ENCODE data around the gene PDE11A. TPM values are rescaled to one million over a fixed set of nuclear protein-coding genes. Genes with fewer than 3 reads are reported as not detected.

Gene PDE11A
- total RNA-seq, 1 donor from 2014 or later: not detected

DNA sequence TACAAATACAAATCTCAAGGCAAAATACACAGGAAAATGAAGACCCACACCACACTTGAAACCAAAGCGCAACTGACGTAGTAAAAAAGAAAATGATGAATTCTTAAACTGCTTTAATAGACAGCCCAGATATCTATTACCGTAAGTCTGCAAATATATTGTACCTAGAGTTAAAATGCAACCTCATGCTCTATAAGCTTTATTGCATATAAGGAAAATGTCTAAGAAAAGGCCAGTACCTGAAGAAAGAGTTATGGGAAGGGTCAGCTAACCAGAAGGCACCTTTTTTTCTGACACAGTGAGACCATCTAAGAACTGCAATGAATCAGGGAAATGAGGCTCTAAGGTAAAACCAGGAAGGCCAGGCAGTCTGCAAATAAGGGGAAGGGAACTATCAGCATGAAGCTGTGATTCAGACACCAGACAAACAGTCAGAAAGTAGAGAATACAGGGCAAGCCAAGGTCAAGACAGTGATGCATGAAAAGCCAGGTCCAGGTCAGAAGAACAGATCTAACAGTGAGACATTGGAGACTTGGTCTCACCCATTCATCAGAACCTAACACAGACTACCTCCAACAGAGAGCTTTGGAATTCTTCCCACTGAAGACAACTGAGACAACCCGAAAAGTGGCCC is 46.9 kb downstream of the PDE11A start:
- intact Hi-C loops (cut with micrococcal nuclease): no loop called here
- DNase-seq (ENCODE audit: low spot score): no peak
- Mint-ChIP-seq H3K27ac (no peak overlapping the region), H3K27me3 (ENCODE audit: insufficient read depth) (peaks cover 8% of the 10 kb centered on the region), H3K4me3 (no peak overlapping the region), H3K36me3 (ENCODE audit: low read depth) (no peaks in the 10 kb centered on the region), H3K4me1 (ENCODE audit: low read depth) (no peaks in the 10 kb centered on the region), H3K9me3 (no peaks in the 10 kb centered on the region)

DNA sequence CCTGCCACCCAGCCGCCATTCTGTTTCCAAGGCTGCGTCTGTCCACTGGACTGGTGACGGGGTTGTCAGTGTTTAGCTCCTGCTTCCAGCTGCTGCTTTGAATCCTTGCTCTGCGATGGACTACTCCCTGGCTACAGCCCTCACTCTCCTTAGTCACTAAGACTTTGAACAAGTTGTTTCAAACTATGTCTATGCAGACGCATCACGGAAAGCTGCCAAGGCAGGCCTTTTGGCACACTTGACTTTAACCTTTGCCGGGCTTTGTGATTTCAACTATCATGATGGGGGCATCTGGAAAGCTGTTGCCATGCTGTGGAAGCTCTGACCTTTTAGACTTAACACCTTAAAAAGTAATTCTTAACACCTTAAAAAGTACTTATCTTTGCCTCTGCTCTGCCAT is 54.4 kb downstream of the PDE11A start:
- intact Hi-C loops (cut with micrococcal nuclease): loop anchor here (1.0 kb wide), 1 partner anchor 46 kb away; no protein-coding TSS in a partner anchor
- Mint-ChIP-seq H3K27ac (no peak overlapping the region), H3K9me3 (no peaks in the 10 kb centered on the region), H3K4me1 (ENCODE audit: low read depth) (no peaks in the 10 kb centered on the region), H3K4me3 (no peak overlapping the region), H3K36me3 (ENCODE audit: low read depth) (no peaks in the 10 kb centered on the region), H3K27me3 (ENCODE audit: insufficient read depth) (no peaks in the 10 kb centered on the region)
- no peak for DNase-seq (ENCODE audit: low spot score)

DNA sequence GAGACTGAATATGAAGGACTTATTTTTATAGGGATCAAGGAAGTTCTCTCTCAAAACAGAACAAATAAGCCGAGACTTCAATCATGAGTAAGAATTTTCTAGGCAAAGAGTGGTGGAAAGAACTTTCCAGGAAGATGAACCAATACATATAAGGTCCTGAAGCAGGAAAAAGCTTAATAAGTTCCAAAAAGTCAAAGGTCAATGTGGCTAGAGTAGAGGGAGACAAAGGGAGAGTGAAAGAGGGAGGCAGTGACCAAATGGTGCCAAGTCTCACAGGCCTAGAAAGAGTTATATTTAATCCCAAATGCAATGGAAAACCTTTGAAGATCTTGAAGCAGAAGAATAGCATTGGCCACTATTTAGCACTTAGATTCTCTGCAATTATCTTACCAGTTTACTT is 56.0 kb downstream of the PDE11A start:
- Mint-ChIP-seq H3K27me3 (ENCODE audit: insufficient read depth) (no peaks in the 10 kb centered on the region), H3K27ac (no peak overlapping the region), H3K4me3 (no peak overlapping the region), H3K4me1 (ENCODE audit: low read depth) (no peaks in the 10 kb centered on the region), H3K9me3 (no peaks in the 10 kb centered on the region), H3K36me3 (ENCODE audit: low read depth) (no peaks in the 10 kb centered on the region)
- no peak for DNase-seq (ENCODE audit: low spot score)
- intact Hi-C loops (cut with micrococcal nuclease): no loop called here

DNA sequence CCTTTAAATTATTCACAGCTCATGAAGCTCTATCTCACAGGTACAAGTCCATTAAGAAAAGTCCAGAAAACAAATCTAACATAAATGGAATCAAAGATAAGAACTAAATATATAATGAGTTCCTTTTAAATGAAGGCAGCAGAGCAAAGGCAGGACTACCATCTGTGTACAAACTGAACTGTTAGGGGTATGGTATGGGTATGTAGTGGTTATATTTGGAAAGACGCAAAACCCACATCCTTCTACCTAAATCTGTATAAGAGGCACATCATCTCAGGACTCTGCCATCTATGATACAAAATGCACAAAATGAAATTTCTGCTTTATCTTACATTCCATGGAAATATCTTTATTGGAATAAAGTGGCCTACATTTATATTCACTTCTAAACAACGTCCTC is 59.9 kb downstream of the PDE11A start:
- no peak overlapping the region for H3K27ac Mint-ChIP-seq
- H3K27me3 Mint-ChIP-seq (ENCODE audit: insufficient read depth): peaks cover 3% of the 10 kb centered on the region
- DNase-seq (ENCODE audit: low spot score): no peak
- intact Hi-C loops (cut with micrococcal nuclease): no loop called here
- no peaks in the 10 kb centered on the region for H3K36me3 Mint-ChIP-seq (ENCODE audit: low read depth)
- H3K4me3 Mint-ChIP-seq: no peak overlapping the region
- H3K4me1 Mint-ChIP-seq (ENCODE audit: low read depth): no peaks in the 10 kb centered on the region
- H3K9me3 Mint-ChIP-seq: no peaks in the 10 kb centered on the region

DNA sequence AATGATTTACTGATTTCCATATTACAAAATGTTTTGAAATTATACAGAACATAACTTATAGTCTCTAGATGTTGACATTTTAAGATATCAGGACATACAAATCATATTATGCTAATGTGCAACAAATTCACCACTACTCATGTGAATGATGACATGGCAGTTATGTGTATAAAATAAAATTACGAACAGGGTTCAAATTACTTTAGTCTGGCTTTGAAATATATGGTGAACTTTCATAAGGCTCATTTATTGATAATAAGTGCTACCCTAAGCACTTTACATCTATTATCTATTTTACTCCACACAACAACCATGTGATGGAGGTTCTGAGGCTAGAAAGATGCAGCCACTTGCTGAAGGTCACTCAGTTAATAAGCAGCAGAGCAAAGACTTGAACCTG is 62.8 kb downstream of the PDE11A start:
- no peak overlapping the region for H3K4me3 Mint-ChIP-seq
- DNase-seq (ENCODE audit: low spot score): no peak
- H3K4me1 Mint-ChIP-seq (ENCODE audit: low read depth): no peaks in the 10 kb centered on the region
- H3K27ac Mint-ChIP-seq: no peak overlapping the region
- no peaks in the 10 kb centered on the region for H3K9me3 Mint-ChIP-seq
- H3K27me3 Mint-ChIP-seq (ENCODE audit: insufficient read depth): peaks cover 3% of the 10 kb centered on the region
- intact Hi-C loops (cut with micrococcal nuclease): no loop called here
- no peaks in the 10 kb centered on the region for H3K36me3 Mint-ChIP-seq (ENCODE audit: low read depth)

DNA sequence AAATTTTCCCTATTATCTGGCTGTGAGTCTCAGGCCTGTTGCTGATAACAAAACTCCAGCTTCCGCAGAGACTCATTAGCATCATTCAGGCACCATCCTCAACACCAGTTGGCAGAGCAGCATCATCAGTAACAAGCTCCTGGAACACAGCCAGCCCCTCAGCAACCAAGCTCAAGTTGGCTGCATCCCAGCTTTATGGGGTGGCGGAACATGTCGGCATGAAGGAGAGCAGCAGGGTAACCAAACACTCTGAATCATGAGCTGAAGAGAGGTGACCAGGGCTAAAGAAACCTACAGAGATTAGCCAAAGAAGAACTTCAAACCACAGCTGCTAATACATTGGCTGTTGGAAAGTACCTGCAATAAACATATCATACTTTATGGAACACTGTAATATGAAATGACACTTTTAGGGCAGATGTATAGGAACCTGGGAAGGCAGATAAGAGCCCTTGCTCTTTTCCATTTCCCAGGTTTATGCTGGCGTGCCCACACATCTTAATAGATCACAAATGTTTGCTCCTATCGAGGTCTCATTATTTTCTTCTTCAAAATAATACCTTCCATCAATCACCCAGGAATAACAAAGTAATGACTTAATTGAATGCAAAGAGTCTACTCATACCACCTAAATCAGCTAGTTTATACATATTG is 63.8 kb downstream of the PDE11A start:
- Mint-ChIP-seq H3K27me3 (ENCODE audit: insufficient read depth) (peaks cover 3% of the 10 kb centered on the region), H3K4me3 (no peak overlapping the region)

DNA sequence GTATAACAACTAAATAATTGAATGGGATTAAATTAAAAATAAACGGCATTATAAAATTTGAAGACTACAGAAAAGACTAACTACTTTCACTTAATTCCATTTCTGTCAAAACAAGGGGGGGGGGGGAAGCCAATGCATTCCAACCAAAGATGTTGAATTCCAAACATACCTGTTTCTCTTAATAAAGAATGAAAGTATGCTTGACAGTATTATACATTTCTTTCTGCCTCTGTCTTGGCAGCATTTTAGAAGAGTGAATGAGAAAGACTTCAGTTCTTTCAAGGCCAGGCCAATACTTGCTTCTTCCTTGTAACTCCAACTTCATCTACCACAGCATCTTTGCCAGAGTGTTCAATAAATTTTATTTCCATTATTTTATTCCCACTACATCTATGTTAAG is 65.9 kb downstream of the PDE11A start:
- no peak overlapping the region for H3K27ac Mint-ChIP-seq
- H3K4me1 Mint-ChIP-seq (ENCODE audit: low read depth): no peaks in the 10 kb centered on the region
- peaks cover 3% of the 10 kb centered on the region for H3K27me3 Mint-ChIP-seq (ENCODE audit: insufficient read depth)
- no peaks in the 10 kb centered on the region for H3K9me3 Mint-ChIP-seq
- no peaks in the 10 kb centered on the region for H3K36me3 Mint-ChIP-seq (ENCODE audit: low read depth)
- no peak overlapping the region for H3K4me3 Mint-ChIP-seq
- no peak for DNase-seq (ENCODE audit: low spot score)
- intact Hi-C loops (cut with micrococcal nuclease): no loop called here

More for the DNA sequence above, 63.8 kb downstream of the PDE11A start:
- Mint-ChIP-seq H3K27ac (no peak overlapping the region), H3K9me3 (no peaks in the 10 kb centered on the region), H3K36me3 (ENCODE audit: low read depth) (no peaks in the 10 kb centered on the region), H3K4me1 (ENCODE audit: low read depth) (no peaks in the 10 kb centered on the region)
- no peak for DNase-seq (ENCODE audit: low spot score)
- intact Hi-C loops (cut with micrococcal nuclease): no loop called here

DNA sequence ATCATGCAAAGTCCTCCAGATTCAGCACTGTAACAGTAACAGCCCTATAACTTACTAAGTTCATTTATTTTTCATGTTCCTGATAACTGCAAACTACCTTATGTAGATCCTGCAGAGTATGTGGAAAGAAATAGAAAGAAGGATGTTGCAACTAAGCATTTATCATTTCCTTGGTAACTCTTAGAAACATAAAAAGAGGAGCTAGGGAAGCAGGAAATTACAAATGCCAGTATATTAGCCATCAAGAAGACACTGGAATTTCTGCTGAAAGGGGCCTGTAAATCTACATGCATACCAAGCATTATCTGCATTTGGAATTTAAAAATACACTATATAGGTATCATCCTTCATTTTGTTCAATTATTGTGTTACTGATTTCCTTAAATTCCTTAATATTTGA is 66.8 kb downstream of the PDE11A start:
- H3K27me3 Mint-ChIP-seq (ENCODE audit: insufficient read depth): peaks cover 3% of the 10 kb centered on the region
- no peak for DNase-seq (ENCODE audit: low spot score)
- H3K4me3 Mint-ChIP-seq: no peak overlapping the region
- no peak overlapping the region for H3K27ac Mint-ChIP-seq
- intact Hi-C loops (cut with micrococcal nuclease): no loop called here
- no peaks in the 10 kb centered on the region for H3K36me3 Mint-ChIP-seq (ENCODE audit: low read depth)
- no peaks in the 10 kb centered on the region for H3K4me1 Mint-ChIP-seq (ENCODE audit: low read depth)
- H3K9me3 Mint-ChIP-seq: no peaks in the 10 kb centered on the region

DNA sequence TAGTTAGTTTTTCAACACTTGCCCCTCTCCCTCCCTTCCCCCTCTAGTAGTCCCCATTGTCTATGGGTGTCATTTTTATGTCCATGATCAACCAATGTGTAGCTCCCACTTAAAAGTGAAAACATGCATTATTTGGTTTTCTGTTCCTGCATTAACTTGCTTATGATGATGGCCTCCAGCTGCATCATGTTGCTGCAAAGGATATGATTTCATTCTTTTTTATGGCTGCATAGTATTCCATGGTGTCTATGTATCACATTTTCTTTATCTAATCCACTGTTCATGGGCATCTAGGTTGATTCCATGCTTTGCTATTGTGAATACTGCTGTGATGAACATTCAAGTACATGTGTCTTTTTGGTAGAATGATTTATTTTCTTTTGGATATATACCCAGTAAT is 70.5 kb downstream of the PDE11A start:
- H3K27ac Mint-ChIP-seq: no peak overlapping the region
- H3K4me3 Mint-ChIP-seq: no peak overlapping the region
- H3K9me3 Mint-ChIP-seq: no peaks in the 10 kb centered on the region

DNA sequence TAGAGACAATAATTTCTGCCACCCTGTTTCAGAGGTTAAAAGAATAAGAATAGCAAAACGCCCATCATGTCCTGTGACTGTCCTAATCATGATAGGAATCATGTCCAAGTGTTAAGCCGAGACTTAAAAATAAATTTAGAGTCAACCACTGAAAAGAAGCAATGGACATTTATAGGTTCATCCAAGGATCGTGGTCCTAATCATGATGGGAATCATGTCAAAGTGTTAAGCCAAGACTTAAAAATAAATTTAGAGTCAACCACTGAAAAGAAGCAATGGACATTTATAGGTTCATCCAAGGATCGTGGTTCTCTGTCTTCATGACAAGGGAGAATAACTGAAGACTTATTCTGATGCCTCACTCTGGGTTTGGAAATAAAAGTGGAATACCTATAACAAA is 73.6 kb downstream of the PDE11A start:
- Mint-ChIP-seq H3K4me3 (no peak overlapping the region), H3K27ac (no peak overlapping the region), H3K27me3 (ENCODE audit: insufficient read depth) (peaks cover 6% of the 10 kb centered on the region), H3K9me3 (no peaks in the 10 kb centered on the region), H3K4me1 (ENCODE audit: low read depth) (no peaks in the 10 kb centered on the region), H3K36me3 (ENCODE audit: low read depth) (no peaks in the 10 kb centered on the region)
- intact Hi-C loops (cut with micrococcal nuclease): no loop called here
- DNase-seq (ENCODE audit: low spot score): no peak

More for the DNA sequence above, 70.5 kb downstream of the PDE11A start:
- Mint-ChIP-seq H3K27me3 (ENCODE audit: insufficient read depth) (peaks cover 6% of the 10 kb centered on the region), H3K4me1 (ENCODE audit: low read depth) (no peaks in the 10 kb centered on the region), H3K36me3 (ENCODE audit: low read depth) (no peaks in the 10 kb centered on the region)
- intact Hi-C loops (cut with micrococcal nuclease): no loop called here
- no peak for DNase-seq (ENCODE audit: low spot score)

DNA sequence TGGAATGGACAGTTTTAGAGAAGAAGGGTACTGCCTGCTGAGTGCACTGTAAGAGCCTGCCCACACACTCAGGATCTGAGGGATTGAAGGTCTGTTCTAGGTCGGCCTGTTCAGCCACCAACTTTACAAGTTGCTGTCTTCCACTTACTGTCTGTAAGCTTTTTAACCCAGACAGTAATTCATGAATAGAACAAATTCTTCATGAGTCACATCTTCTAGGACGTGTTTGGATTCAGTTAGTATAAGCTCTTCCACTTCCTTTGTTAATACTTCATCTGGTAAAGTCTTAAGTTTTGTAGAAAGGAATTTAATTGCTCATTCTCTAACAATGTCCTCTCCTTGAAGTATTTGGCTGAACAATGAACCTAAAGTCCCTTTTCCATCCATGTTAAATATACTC is 74.6 kb downstream of the PDE11A start:
- H3K27me3 Mint-ChIP-seq (ENCODE audit: insufficient read depth): peaks cover 6% of the 10 kb centered on the region
- H3K4me1 Mint-ChIP-seq (ENCODE audit: low read depth): no peaks in the 10 kb centered on the region
- H3K9me3 Mint-ChIP-seq: no peaks in the 10 kb centered on the region
- H3K27ac Mint-ChIP-seq: no peak overlapping the region
- no peak overlapping the region for H3K4me3 Mint-ChIP-seq
- no peaks in the 10 kb centered on the region for H3K36me3 Mint-ChIP-seq (ENCODE audit: low read depth)
- DNase-seq (ENCODE audit: low spot score): no peak
- intact Hi-C loops (cut with micrococcal nuclease): no loop called here

DNA sequence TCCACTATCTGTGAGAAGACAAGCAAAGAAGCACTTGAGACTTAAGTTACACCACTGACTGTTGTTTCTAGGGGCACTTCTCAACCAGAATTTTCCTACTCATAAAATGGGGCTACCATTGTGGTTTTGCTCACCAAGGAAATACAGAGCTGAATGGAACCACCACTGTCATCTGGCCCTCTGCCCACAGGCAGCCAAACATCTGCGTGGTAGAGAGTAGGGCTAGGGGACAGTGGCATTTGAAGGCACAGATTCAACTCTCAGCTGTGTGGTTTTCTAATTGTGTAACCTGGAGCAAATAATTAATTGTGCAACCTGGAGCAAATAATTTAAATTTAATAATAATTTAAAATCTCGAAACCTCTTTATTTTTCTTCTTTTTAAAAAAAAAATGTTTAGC is 79.6 kb downstream of the PDE11A start:
- H3K27ac Mint-ChIP-seq: no peak overlapping the region
- no peak for DNase-seq (ENCODE audit: low spot score)
- H3K9me3 Mint-ChIP-seq: no peaks in the 10 kb centered on the region
- peaks cover 2% of the 10 kb centered on the region for H3K27me3 Mint-ChIP-seq (ENCODE audit: insufficient read depth)
- intact Hi-C loops (cut with micrococcal nuclease): no loop called here
- no peak overlapping the region for H3K4me3 Mint-ChIP-seq
- no peaks in the 10 kb centered on the region for H3K36me3 Mint-ChIP-seq (ENCODE audit: low read depth)
- no peaks in the 10 kb centered on the region for H3K4me1 Mint-ChIP-seq (ENCODE audit: low read depth)

DNA sequence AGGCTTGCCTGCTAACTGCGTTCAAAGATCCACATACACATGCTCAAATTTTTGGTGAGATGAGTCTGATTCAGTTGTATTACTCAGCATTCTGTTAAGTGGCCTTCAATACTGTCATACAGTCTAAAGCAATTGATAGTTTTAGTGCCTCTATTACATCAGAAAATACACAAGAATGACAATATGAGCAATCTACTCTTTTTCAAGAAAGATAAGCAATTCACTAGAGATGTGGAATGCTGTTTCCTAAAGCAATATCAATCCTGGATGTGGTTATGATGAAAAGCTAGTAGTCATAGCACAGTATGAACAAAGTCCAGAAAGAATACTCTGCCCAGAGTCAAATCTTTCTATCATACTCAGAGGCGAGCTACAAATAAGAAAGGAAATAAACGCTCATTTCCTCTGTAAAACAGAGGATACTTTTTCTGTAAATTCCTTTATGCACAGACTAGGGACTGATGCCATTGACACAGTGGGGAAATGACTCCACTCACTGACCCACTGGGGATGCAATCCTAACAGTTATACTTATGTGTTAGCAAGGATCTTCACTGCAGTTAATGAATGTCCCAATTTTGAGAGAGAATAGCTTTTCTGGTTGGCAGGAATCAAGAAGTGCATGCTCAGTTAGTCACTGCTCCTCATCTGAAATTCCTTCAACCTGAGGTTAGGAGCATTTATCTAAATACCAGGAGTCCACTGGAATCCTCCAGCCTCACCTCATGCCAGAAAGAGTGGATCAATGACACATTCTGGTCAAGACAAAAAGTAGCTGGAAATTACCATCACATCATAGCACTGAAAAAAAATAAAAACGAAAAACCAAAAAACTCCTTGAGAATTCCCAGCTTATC is 83.3 kb downstream of the PDE11A start:
- intact Hi-C loops (cut with micrococcal nuclease): no loop called here
- Mint-ChIP-seq H3K36me3 (ENCODE audit: low read depth) (no peaks in the 10 kb centered on the region), H3K27ac (no peak overlapping the region), H3K4me1 (ENCODE audit: low read depth) (no peaks in the 10 kb centered on the region), H3K9me3 (no peaks in the 10 kb centered on the region), H3K27me3 (ENCODE audit: insufficient read depth) (peaks cover 4% of the 10 kb centered on the region), H3K4me3 (no peak overlapping the region)
- no peak for DNase-seq (ENCODE audit: low spot score)
